ENCODE data around the gene ARID5B. TPM values are rescaled to one million over a fixed set of nuclear protein-coding genes. Genes with fewer than 3 reads are reported as not detected.

Gene ARID5B
- polyA plus RNA-seq, 1 of the 3 experiments (the other 2 are of a cell fraction) = 10.9 TPM

DNA sequence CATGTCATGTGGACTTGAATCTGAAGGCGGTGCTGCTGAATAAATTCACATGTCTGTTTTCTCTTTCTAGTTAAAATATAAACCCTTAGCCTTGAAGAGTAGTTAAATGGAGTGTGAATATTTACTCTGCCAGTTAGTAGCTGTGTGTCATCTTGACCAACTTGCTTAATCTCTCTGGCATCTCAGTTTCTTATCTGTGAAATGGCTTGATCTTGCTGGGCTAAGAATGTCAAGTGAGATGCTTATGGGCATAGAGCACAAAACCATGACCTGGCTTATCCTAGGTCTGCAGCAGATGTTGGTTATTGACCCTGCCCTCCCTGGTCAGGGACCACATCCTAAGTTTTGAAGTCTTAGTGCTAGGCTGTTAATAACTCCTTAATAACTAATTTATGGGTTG, 16.6 kb downstream of the ARID5B start (continued):
- TF ChIP-seq, protein P1, sequence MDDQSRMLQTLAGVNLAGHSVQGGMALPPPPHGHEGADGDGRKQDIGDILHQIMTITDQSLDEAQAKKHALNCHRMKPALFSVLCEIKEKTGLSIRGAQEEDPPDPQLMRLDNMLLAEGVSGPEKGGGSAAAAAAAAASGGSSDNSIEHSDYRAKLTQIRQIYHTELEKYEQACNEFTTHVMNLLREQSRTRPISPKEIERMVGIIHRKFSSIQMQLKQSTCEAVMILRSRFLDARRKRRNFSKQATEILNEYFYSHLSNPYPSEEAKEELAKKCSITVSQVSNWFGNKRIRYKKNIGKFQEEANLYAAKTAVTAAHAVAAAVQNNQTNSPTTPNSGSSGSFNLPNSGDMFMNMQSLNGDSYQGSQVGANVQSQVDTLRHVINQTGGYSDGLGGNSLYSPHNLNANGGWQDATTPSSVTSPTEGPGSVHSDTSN (IDR thresholded peaks at IDR 0.05) = no peak
- TF ChIP-seq EZH2phosphoT487 (IDR thresholded peaks at IDR 0.05; ENCODE audit: borderline replicate concordance, low read depth) (no peak), JUND (IDR thresholded peaks at IDR 0.05) (no peak), YY1 (IDR thresholded peaks at IDR 0.05; ENCODE audit: low read depth) (no peak)

DNA sequence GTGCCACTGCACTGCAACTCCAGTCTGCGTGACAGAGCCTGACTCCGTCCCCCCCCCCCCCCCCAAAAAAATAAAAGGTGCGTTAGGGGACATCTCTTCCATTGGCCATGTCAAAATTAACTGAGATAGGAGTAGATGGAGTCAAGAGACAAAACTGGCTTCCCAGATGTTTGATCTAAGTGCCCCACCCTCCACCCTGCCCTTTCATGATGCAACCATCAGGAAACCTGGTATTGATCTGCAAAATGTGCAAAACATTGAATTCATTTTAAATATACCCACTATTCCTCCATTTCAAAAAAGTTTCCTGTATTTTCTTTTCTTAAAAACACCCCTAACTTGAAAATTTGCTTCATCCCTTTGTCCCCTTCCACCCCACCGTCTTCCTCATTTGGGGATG, 17.5 kb downstream of the ARID5B start:
- no peak overlapping the region for H3K4me2 ChIP-seq
- CTCF ChIA-PET = no interaction called here
- no peaks in the 10 kb centered on the region for H3K9me2 ChIP-seq
- H3K27me3 ChIP-seq (ENCODE audit: insufficient read depth) = no peaks in the 10 kb centered on the region
- H3K36me3 ChIP-seq (replicated peaks in 1 of 2; ENCODE audit: control insufficient read depth in 1 of 2, insufficient read depth in 2 of 2, low read length in 1 of 2) = peaks cover 7 to 19% of the 10 kb centered on the region in 2 experiments
- H3K9me3 ChIP-seq = no peaks in the 10 kb centered on the region
- H3K4me1 ChIP-seq (ENCODE audit: control insufficient read depth in 1 of 2, insufficient read depth in 2 of 2, low read depth in 1 of 2, low read length in 1 of 2) = peaks cover 9 to 18% of the 10 kb centered on the region in 2 experiments
- DNase-seq = no peak
- H3K4me3 ChIP-seq (ENCODE audit: low read depth in 2 of 2, low read length in 1 of 2) = no peak overlapping the region
- POLR2A ChIA-PET = no interaction called here
- H3F3A ChIP-seq (replicated peaks; ENCODE audit: insufficient read depth) = peaks cover 8% of the 10 kb centered on the region
- peaks cover 74% of the 10 kb centered on the region for H3K79me2 ChIP-seq (ENCODE audit: insufficient read depth)
- H3K9ac ChIP-seq = no peak overlapping the region
- H3K27ac ChIP-seq (ENCODE audit: low read depth in 2 of 2, low read length in 1 of 2) = no peak overlapping the region
- TF ChIP-seq SIN3A (IDR thresholded peaks at IDR 0.05; ENCODE audit: borderline replicate concordance, low read depth, low read length) = no peak
- no peak for TF ChIP-seq RXRA (IDR thresholded peaks at IDR 0.05; ENCODE audit: borderline replicate concordance, low read depth)
- TF ChIP-seq YY1 (IDR thresholded peaks at IDR 0.05; ENCODE audit: low read depth) = no peak
- TF ChIP-seq NFIC (IDR thresholded peaks at IDR 0.05; ENCODE audit: borderline replicate concordance) = no peak
- TF ChIP-seq, protein P2, sequence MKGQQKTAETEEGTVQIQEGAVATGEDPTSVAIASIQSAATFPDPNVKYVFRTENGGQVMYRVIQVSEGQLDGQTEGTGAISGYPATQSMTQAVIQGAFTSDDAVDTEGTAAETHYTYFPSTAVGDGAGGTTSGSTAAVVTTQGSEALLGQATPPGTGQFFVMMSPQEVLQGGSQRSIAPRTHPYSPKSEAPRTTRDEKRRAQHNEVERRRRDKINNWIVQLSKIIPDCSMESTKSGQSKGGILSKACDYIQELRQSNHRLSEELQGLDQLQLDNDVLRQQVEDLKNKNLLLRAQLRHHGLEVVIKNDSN (IDR thresholded peaks at IDR 0.05; ENCODE audit: borderline replicate concordance, low read depth) = no peak
- no peak for TF ChIP-seq TCF12 (IDR thresholded peaks at IDR 0.05)
- TF ChIP-seq, protein P3, sequence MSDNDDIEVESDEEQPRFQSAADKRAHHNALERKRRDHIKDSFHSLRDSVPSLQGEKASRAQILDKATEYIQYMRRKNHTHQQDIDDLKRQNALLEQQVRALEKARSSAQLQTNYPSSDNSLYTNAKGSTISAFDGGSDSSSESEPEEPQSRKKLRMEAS (IDR thresholded peaks at IDR 0.05; ENCODE audit: low read depth) = no peak
- TF ChIP-seq MXI1 (IDR thresholded peaks at IDR 0.05; ENCODE audit: low read depth, low read length) = no peak
- TF ChIP-seq EP300 (IDR thresholded peaks at IDR 0.05; ENCODE audit: borderline replicate concordance in 1 of 2, low read depth in 1 of 2, low read length in 1 of 2) = no peak
- no peak for TF ChIP-seq GABPA (IDR thresholded peaks at IDR 0.05; ENCODE audit: low read depth)
- TF ChIP-seq FOXM1 (IDR thresholded peaks at IDR 0.05; ENCODE audit: low read depth) = no peak
- no peak for TF ChIP-seq RAD21 (IDR thresholded peaks at IDR 0.05; ENCODE audit: low read length)
- no peak for TF ChIP-seq FOSL2 (IDR thresholded peaks at IDR 0.05; ENCODE audit: borderline replicate concordance, low read depth)
- TF ChIP-seq SMC3 (IDR thresholded peaks at IDR 0.05; ENCODE audit: low read depth, low read length) = no peak
- TF ChIP-seq GATA2 (CRISPR knock-in tag; IDR thresholded peaks at IDR 0.05) = no peak
- TF ChIP-seq MEF2A (IDR thresholded peaks at IDR 0.05; ENCODE audit: borderline replicate concordance, low read depth) = no peak
- TF ChIP-seq, protein P4, sequence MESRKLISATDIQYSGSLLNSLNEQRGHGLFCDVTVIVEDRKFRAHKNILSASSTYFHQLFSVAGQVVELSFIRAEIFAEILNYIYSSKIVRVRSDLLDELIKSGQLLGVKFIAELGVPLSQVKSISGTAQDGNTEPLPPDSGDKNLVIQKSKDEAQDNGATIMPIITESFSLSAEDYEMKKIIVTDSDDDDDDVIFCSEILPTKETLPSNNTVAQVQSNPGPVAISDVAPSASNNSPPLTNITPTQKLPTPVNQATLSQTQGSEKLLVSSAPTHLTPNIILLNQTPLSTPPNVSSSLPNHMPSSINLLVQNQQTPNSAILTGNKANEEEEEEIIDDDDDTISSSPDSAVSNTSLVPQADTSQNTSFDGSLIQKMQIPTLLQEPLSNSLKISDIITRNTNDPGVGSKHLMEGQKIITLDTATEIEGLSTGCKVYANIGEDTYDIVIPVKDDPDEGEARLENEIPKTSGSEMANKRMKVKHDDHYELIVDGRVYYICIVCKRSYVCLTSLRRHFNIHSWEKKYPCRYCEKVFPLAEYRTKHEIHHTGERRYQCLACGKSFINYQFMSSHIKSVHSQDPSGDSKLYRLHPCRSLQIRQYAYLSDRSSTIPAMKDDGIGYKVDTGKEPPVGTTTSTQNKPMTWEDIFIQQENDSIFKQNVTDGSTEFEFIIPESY (IDR thresholded peaks at IDR 0.05; ENCODE audit: borderline replicate concordance, low read depth) = no peak
- no peak for TF ChIP-seq JUND (IDR thresholded peaks at IDR 0.05)
- TF ChIP-seq, protein P5, sequence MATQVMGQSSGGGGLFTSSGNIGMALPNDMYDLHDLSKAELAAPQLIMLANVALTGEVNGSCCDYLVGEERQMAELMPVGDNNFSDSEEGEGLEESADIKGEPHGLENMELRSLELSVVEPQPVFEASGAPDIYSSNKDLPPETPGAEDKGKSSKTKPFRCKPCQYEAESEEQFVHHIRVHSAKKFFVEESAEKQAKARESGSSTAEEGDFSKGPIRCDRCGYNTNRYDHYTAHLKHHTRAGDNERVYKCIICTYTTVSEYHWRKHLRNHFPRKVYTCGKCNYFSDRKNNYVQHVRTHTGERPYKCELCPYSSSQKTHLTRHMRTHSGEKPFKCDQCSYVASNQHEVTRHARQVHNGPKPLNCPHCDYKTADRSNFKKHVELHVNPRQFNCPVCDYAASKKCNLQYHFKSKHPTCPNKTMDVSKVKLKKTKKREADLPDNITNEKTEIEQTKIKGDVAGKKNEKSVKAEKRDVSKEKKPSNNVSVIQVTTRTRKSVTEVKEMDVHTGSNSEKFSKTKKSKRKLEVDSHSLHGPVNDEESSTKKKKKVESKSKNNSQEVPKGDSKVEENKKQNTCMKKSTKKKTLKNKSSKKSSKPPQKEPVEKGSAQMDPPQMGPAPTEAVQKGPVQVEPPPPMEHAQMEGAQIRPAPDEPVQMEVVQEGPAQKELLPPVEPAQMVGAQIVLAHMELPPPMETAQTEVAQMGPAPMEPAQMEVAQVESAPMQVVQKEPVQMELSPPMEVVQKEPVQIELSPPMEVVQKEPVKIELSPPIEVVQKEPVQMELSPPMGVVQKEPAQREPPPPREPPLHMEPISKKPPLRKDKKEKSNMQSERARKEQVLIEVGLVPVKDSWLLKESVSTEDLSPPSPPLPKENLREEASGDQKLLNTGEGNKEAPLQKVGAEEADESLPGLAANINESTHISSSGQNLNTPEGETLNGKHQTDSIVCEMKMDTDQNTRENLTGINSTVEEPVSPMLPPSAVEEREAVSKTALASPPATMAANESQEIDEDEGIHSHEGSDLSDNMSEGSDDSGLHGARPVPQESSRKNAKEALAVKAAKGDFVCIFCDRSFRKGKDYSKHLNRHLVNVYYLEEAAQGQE (IDR thresholded peaks at IDR 0.05; ENCODE audit: low read depth, low read length) = no peak
- 92% methylated on average over 4 of the region's 4 CpGs for WGBS (ENCODE audit: low lambda C conversion rate)
- H4K20me1 ChIP-seq (ENCODE audit: insufficient read depth) = peaks cover 4% of the 10 kb centered on the region; the same call in 1 of the 2 replicates
- H2AFZ ChIP-seq (ENCODE audit: low read depth) = no peak overlapping the region
